A549 (cell line): ENCODE results near the gene ARHGEF7.

Experiments used
- CBX2 ChIP-seq: fragments of 200-600 bp; sonication (generic); IDR thresholded peaks from 2 replicates; pipeline ENCODE4 v1.6.1; 2016; ENCODE audit warnings: low read depth, mild to moderate bottlenecking, borderline replicate concordance
- KDM1A ChIP-seq: fragments of 200-600 bp; sonication (generic); IDR thresholded peaks from 2 replicates; pipeline ENCODE4 v1.6.1; 2016; ENCODE audit warnings: low read depth, mild to moderate bottlenecking
- TF ChIP-seq, protein P1 (sequence below): fragments of >200 bp; sonication (Bioruptor Twin); formaldehyde crosslinking; IDR thresholded peaks from 3 replicates; pipeline ENCODE4 v1.5.1; 2016
- TF ChIP-seq, protein P2 (sequence below): fragments of 200-600 bp; sonication (generic); IDR thresholded peaks from 2 replicates; pipeline ENCODE4 v1.6.1; 2016; ENCODE audit warnings: antibody characterized with exemption, mild to moderate bottlenecking, moderate library complexity

DNA sequence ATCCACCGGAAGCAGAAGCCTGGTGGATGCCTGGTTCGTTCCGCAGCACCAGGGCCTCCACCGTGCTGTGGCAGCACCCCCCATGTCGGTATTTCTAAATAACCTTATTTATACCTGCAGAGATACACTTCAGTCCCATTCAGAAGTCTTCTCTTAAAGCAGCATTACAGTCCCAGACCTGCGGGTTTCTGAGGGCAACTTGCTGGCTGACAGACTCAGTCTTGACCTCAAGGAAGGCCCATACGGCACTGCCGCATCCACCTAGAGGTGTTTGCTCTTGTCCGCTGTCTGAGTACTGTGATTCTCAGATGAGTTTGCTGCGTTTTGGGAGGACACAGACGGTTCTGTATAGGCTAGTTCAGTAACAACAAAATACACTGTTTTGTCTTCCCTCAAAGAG, 188.4 kb downstream of the ARHGEF7 start:
- TF ChIP-seq, protein P1, sequence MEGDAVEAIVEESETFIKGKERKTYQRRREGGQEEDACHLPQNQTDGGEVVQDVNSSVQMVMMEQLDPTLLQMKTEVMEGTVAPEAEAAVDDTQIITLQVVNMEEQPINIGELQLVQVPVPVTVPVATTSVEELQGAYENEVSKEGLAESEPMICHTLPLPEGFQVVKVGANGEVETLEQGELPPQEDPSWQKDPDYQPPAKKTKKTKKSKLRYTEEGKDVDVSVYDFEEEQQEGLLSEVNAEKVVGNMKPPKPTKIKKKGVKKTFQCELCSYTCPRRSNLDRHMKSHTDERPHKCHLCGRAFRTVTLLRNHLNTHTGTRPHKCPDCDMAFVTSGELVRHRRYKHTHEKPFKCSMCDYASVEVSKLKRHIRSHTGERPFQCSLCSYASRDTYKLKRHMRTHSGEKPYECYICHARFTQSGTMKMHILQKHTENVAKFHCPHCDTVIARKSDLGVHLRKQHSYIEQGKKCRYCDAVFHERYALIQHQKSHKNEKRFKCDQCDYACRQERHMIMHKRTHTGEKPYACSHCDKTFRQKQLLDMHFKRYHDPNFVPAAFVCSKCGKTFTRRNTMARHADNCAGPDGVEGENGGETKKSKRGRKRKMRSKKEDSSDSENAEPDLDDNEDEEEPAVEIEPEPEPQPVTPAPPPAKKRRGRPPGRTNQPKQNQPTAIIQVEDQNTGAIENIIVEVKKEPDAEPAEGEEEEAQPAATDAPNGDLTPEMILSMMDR: no peak
- TF ChIP-seq KDM1A (no peak), CBX2 (no peak)
- TF ChIP-seq, protein P2, sequence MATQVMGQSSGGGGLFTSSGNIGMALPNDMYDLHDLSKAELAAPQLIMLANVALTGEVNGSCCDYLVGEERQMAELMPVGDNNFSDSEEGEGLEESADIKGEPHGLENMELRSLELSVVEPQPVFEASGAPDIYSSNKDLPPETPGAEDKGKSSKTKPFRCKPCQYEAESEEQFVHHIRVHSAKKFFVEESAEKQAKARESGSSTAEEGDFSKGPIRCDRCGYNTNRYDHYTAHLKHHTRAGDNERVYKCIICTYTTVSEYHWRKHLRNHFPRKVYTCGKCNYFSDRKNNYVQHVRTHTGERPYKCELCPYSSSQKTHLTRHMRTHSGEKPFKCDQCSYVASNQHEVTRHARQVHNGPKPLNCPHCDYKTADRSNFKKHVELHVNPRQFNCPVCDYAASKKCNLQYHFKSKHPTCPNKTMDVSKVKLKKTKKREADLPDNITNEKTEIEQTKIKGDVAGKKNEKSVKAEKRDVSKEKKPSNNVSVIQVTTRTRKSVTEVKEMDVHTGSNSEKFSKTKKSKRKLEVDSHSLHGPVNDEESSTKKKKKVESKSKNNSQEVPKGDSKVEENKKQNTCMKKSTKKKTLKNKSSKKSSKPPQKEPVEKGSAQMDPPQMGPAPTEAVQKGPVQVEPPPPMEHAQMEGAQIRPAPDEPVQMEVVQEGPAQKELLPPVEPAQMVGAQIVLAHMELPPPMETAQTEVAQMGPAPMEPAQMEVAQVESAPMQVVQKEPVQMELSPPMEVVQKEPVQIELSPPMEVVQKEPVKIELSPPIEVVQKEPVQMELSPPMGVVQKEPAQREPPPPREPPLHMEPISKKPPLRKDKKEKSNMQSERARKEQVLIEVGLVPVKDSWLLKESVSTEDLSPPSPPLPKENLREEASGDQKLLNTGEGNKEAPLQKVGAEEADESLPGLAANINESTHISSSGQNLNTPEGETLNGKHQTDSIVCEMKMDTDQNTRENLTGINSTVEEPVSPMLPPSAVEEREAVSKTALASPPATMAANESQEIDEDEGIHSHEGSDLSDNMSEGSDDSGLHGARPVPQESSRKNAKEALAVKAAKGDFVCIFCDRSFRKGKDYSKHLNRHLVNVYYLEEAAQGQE: no peak
